ENCODE data around the gene MYPOP. TPM values are rescaled to one million over a fixed set of nuclear protein-coding genes. Genes with fewer than 3 reads are reported as not detected.

MYPOP gene
- total and polyA plus RNA-seq, 10 of the 15 experiments (the other 5 are each of a cell fraction or from before 2014, with no cell fraction given): 0.47 to 9.4 (median 1.4) TPM

- Histone ChIP-seq H3K9me3 (replicated peaks; ENCODE audit: control insufficient read depth, insufficient read depth, low read length) (no peaks in the 10 kb centered on the region), H4K20me1 (ENCODE audit: control insufficient read depth, insufficient read depth) (no peaks in the 10 kb centered on the region), H3K4me3 (no peak overlapping the region), H3K4me2 (ENCODE audit: control insufficient read depth, insufficient read depth) (no peak overlapping the region), H3K27me3 (replicated peaks in 1 of 2; ENCODE audit: control insufficient read depth in 2 of 2, insufficient read depth in 2 of 2, low read length in 1 of 2) (no peaks in the 10 kb centered on the region), H2AFZ (ENCODE audit: control insufficient read depth, low read depth, low read length) (no peak overlapping the region), H3K79me2 (ENCODE audit: control insufficient read depth, insufficient read depth, low read length) (no peaks in the 10 kb centered on the region), H3K27ac (ENCODE audit: control insufficient read depth, insufficient read depth) (no peak overlapping the region), H3K4me1 (ENCODE audit: control insufficient read depth, insufficient read depth, low read length) (no peaks in the 10 kb centered on the region), H3K36me3 (ENCODE audit: control insufficient read depth in 2 of 2, insufficient read depth in 2 of 2, low read length in 1 of 2) (no peaks in the 10 kb centered on the region), H3K9ac (ENCODE audit: control insufficient read depth, insufficient read depth, low read length) (no peak overlapping the region)
- no TSS peak for BruUV-seq (replicated peaks)
- ChIA-PET POLR2A (no interaction called here), CTCF (no interaction called here), SMC1A (ENCODE audit: uncharacterized antibody, unreplicated experiment) (no interaction called here), RAD21 (ENCODE audit: unreplicated experiment) (no interaction called here)
- intact Hi-C loops (cut with micrococcal nuclease; ENCODE audit: unreplicated experiment): no loop called here
- peak; percentile 87 for ATAC-seq
- in situ Hi-C loops (cut with MboI): no loop called here
- no peak for DNase-seq (ENCODE audit: low read depth, low spot score)
- no peak for FAIRE-seq
- WGBS (ENCODE audit: insufficient coverage, insufficient replicate concordance, low lambda C conversion rate, missing lambda C conversion rate): 46% methylated on average over 9 of the region's 9 CpGs
- TF ChIP-seq, protein P1, sequence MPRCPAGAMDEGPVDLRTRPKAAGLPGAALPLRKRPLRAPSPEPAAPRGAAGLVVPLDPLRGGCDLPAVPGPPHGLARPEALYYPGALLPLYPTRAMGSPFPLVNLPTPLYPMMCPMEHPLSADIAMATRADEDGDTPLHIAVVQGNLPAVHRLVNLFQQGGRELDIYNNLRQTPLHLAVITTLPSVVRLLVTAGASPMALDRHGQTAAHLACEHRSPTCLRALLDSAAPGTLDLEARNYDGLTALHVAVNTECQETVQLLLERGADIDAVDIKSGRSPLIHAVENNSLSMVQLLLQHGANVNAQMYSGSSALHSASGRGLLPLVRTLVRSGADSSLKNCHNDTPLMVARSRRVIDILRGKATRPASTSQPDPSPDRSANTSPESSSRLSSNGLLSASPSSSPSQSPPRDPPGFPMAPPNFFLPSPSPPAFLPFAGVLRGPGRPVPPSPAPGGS (IDR thresholded peaks at IDR 0.05; ENCODE audit: borderline replicate concordance, insufficient read depth, low read depth, low read length, poor library complexity, severe bottlenecking): no peak
- TF ChIP-seq BHLHE40 (IDR thresholded peaks at IDR 0.05; ENCODE audit: borderline replicate concordance in 1 of 2, low read depth in 2 of 2, low read length in 1 of 2) (no peak), ZBED1 (IDR thresholded peaks at IDR 0.05; ENCODE audit: borderline replicate concordance) (no peak), CTCF (IDR thresholded peaks at IDR 0.05 in 2 of 3, conservative IDR thresholded peaks at IDR 0.05 in 1 of 3; ENCODE audit: control insufficient read depth in 2 of 3, extremely low read depth in 1 of 3, insufficient read depth in 1 of 3, low read depth in 3 of 3, low read length in 3 of 3) (peak; percentile 2 to 32 (median 29); a peak in 2 of 6 replicates), CEBPB (IDR thresholded peaks at IDR 0.05; ENCODE audit: borderline replicate concordance in 1 of 2, low read depth in 2 of 2, low read length in 2 of 2) (no peak), ESRRA (IDR thresholded peaks at IDR 0.05; ENCODE audit: low read length) (no peak)
Measured at GRCh38 chr19:45922281-45922680, 19.9 kb upstream of the MYPOP start.

All from GM12878 (cell line).